ENCODE results near the gene KIF19.

KIF19 gene

GRCh38 chr17:74347646-74348045, 21.6 kb downstream of the KIF19 start:
- Histone ChIP-seq H2BK15ac (ENCODE audit: low read length) (peak overlapping the region; percentile 56), H3K4me2 (ENCODE audit: insufficient read depth, low read length, poor library complexity, severe bottlenecking) (no peak overlapping the region), H3K79me1 (ENCODE audit: low read depth, low read length) (peaks cover 3% of the 10 kb centered on the region), H2AK5ac (ENCODE audit: low read depth, low read length) (peak overlapping the region; percentile 67), H3K4me1 (ENCODE audit: control insufficient read depth in 2 of 2, insufficient read depth in 1 of 2, low read depth in 1 of 2, low read length in 2 of 2) (peaks cover 0 to 7% of the 10 kb centered on the region in 2 donors), H3K36me3 (replicated peaks in 1 of 2; ENCODE audit: control insufficient read depth in 2 of 2, insufficient read depth in 2 of 2, low read length in 2 of 2) (no peaks in the 10 kb centered on the region), H3K9ac (ENCODE audit: low read depth, low read length, poor library complexity) (no peak overlapping the region), H3K23ac (ENCODE audit: low read depth, low read length, poor library complexity) (no peak overlapping the region), H3K4me3 (ENCODE audit: low read length in 2 of 2) (no peak overlapping the region), H3K14ac (ENCODE audit: low read length) (peak overlapping the region; percentile 64), H3K9me3 (replicated peaks in 1 of 2; ENCODE audit: control insufficient read depth in 2 of 2, insufficient read depth in 1 of 2, low read depth in 1 of 2, low read length in 2 of 2) (no peaks in the 10 kb centered on the region), H2AFZ (ENCODE audit: low read length) (no peak overlapping the region), H4K91ac (ENCODE audit: low read depth, low read length, poor library complexity) (no peak overlapping the region), H2BK12ac (ENCODE audit: low read length) (no peak overlapping the region), H2BK5ac (ENCODE audit: low read length) (no peak overlapping the region), H4K8ac (ENCODE audit: low read depth, low read length) (no peak overlapping the region), H3K4ac (ENCODE audit: low read length) (no peak overlapping the region), H3K18ac (ENCODE audit: low read length) (peak overlapping the region; percentile 40), H3K27ac (replicated peaks; ENCODE audit: low read length) (no peak overlapping the region), H2BK120ac (ENCODE audit: low read depth, low read length) (no peak overlapping the region), H3K27me3 (ENCODE audit: control insufficient read depth in 3 of 3, insufficient read depth in 3 of 3, low read depth in 1 of 3, low read length in 3 of 3) (peaks cover 2 to 86% (median 19%) of the 10 kb centered on the region in 3 experiments)
- no peak for DNase-seq (ENCODE audit: low spot score)
- no CpG with 5 or more reads among the region's 14 CpGs for WGBS, 2 donors (ENCODE audit: extremely low coverage in 2 of 2, insufficient read length in 2 of 2, insufficient replicate concordance in 1 of 2)

- no peak overlapping the region for H3K14ac ChIP-seq (ENCODE audit: low read length)
- no peak overlapping the region for H2BK120ac ChIP-seq (ENCODE audit: low read depth, low read length)
- WGBS, 2 donors (ENCODE audit: extremely low coverage in 2 of 2, insufficient read length in 2 of 2, insufficient replicate concordance in 1 of 2), result no CpG with 5 or more reads among the region's 19 CpGs
- H4K8ac ChIP-seq (ENCODE audit: low read depth, low read length), result no peak overlapping the region
- H2BK5ac ChIP-seq (ENCODE audit: low read length), result peak overlapping the region; percentile 20
- peak overlapping the region; percentile 75 for H4K91ac ChIP-seq (ENCODE audit: low read depth, low read length, poor library complexity)
- H2BK12ac ChIP-seq (ENCODE audit: low read length), result peak overlapping the region; percentile 73
- H2BK15ac ChIP-seq (ENCODE audit: low read length), result peak overlapping the region; percentile 84
- no peaks in the 10 kb centered on the region for H3K36me3 ChIP-seq (replicated peaks in 1 of 2; ENCODE audit: control insufficient read depth in 2 of 2, insufficient read depth in 2 of 2, low read length in 2 of 2)
- no peak overlapping the region for H3K4ac ChIP-seq (ENCODE audit: low read length)
- peak overlapping the region; percentile 37 for H3K23ac ChIP-seq (ENCODE audit: low read depth, low read length, poor library complexity)
- H3K27ac ChIP-seq (replicated peaks; ENCODE audit: low read length), result no peak overlapping the region
- DNase-seq (ENCODE audit: low spot score), result no peak
- H2AFZ ChIP-seq (ENCODE audit: low read length), result no peak overlapping the region
- peak overlapping the region; percentile 49 for H2AK5ac ChIP-seq (ENCODE audit: low read depth, low read length)
- H3K18ac ChIP-seq (ENCODE audit: low read length), result peak overlapping the region; percentile 67
- no peak overlapping the region for H3K4me2 ChIP-seq (ENCODE audit: insufficient read depth, low read length, poor library complexity, severe bottlenecking)
- no peaks in the 10 kb centered on the region for H3K79me1 ChIP-seq (ENCODE audit: low read depth, low read length)
- H3K27me3 ChIP-seq (ENCODE audit: control insufficient read depth in 3 of 3, insufficient read depth in 3 of 3, low read depth in 1 of 3, low read length in 3 of 3), result peaks cover 4 to 89% (median 30%) of the 10 kb centered on the region in 3 experiments
- H3K4me1 ChIP-seq (ENCODE audit: control insufficient read depth in 2 of 2, insufficient read depth in 1 of 2, low read depth in 1 of 2, low read length in 2 of 2), result peaks cover 0 to 9% of the 10 kb centered on the region in 2 donors
- peak overlapping the region; percentile 65 for H3K9ac ChIP-seq (ENCODE audit: low read depth, low read length, poor library complexity)
- peak overlapping the region in 1 of 2 donors; percentile 42 for H3K4me3 ChIP-seq (ENCODE audit: low read length in 2 of 2)
- H3K9me3 ChIP-seq (replicated peaks in 1 of 2; ENCODE audit: control insufficient read depth in 2 of 2, insufficient read depth in 1 of 2, low read depth in 1 of 2, low read length in 2 of 2), result no peaks in the 10 kb centered on the region
Measured at GRCh38 chr17:74349120-74349519, 23.1 kb downstream of the KIF19 start.

- WGBS, 2 donors (ENCODE audit: extremely low coverage in 2 of 2, insufficient read length in 2 of 2, insufficient replicate concordance in 1 of 2), result no CpG with 5 or more reads among the region's 20 CpGs
- DNase-seq (ENCODE audit: low spot score), result no peak
Measured at GRCh38 chr17:74350486-74350885, 24.5 kb downstream of the KIF19 start.

GRCh38 chr17:74351552-74352210, 25.7 kb downstream of the KIF19 start:
- Histone ChIP-seq H3K4me1 (ENCODE audit: control insufficient read depth in 2 of 2, insufficient read depth in 1 of 2, low read depth in 1 of 2, low read length in 2 of 2) (peaks cover 0 to 11% of the 10 kb centered on the region in 2 donors), H2BK12ac (ENCODE audit: low read length) (no peak overlapping the region), H2BK15ac (ENCODE audit: low read length) (peak overlapping the region; percentile 46), H2BK5ac (ENCODE audit: low read length) (peak overlapping the region; percentile 44), H3K23ac (ENCODE audit: low read depth, low read length, poor library complexity) (peak overlapping the region; percentile 89), H3K18ac (ENCODE audit: low read length) (peak overlapping the region; percentile 95), H2AK5ac (ENCODE audit: low read depth, low read length) (peak overlapping the region; percentile 6), H4K91ac (ENCODE audit: low read depth, low read length, poor library complexity) (no peak overlapping the region), H3K79me1 (ENCODE audit: low read depth, low read length) (no peaks in the 10 kb centered on the region), H4K8ac (ENCODE audit: low read depth, low read length) (no peak overlapping the region), H3K9ac (ENCODE audit: low read depth, low read length, poor library complexity) (peak overlapping the region; percentile 95), H3K27ac (replicated peaks; ENCODE audit: low read length) (no peak overlapping the region), H3K9me3 (replicated peaks in 1 of 2; ENCODE audit: control insufficient read depth in 2 of 2, insufficient read depth in 1 of 2, low read depth in 1 of 2, low read length in 2 of 2) (no peaks in the 10 kb centered on the region), H3K36me3 (replicated peaks in 1 of 2; ENCODE audit: control insufficient read depth in 2 of 2, insufficient read depth in 2 of 2, low read length in 2 of 2) (peaks cover 0 to 2% of the 10 kb centered on the region in 2 donors), H2AFZ (ENCODE audit: low read length) (peak overlapping the region; percentile 67), H3K4me3 (ENCODE audit: low read length in 2 of 2) (peak overlapping the region in 1 of 2 donors; percentile 55), H3K27me3 (ENCODE audit: control insufficient read depth in 3 of 3, insufficient read depth in 3 of 3, low read depth in 1 of 3, low read length in 3 of 3) (peaks cover 4 to 66% (median 32%) of the 10 kb centered on the region in 3 experiments), H3K14ac (ENCODE audit: low read length) (peak overlapping the region; percentile 85), H2BK120ac (ENCODE audit: low read depth, low read length) (no peak overlapping the region), H3K4me2 (ENCODE audit: insufficient read depth, low read length, poor library complexity, severe bottlenecking) (peak overlapping the region; percentile 48), H3K4ac (ENCODE audit: low read length) (peak overlapping the region; percentile 44)
- WGBS, 2 donors (ENCODE audit: extremely low coverage in 2 of 2, insufficient read length in 2 of 2, insufficient replicate concordance in 1 of 2), result no CpG with 5 or more reads among the region's 55 CpGs
- DNase-seq (ENCODE audit: low spot score), result peak; percentile 51

More at GRCh38 chr17:74350486-74350885, 24.5 kb downstream of the KIF19 start:
- Histone ChIP-seq H2BK12ac (ENCODE audit: low read length) (no peak overlapping the region), H4K8ac (ENCODE audit: low read depth, low read length) (peak overlapping the region; percentile 74), H2BK5ac (ENCODE audit: low read length) (no peak overlapping the region), H4K91ac (ENCODE audit: low read depth, low read length, poor library complexity) (peak overlapping the region; percentile 60), H3K27me3 (ENCODE audit: control insufficient read depth in 3 of 3, insufficient read depth in 3 of 3, low read depth in 1 of 3, low read length in 3 of 3) (peaks cover 4 to 76% (median 32%) of the 10 kb centered on the region in 3 experiments), H2BK15ac (ENCODE audit: low read length) (peak overlapping the region; percentile 77), H3K79me1 (ENCODE audit: low read depth, low read length) (no peaks in the 10 kb centered on the region), H3K4me3 (ENCODE audit: low read length in 2 of 2) (no peak overlapping the region), H2AK5ac (ENCODE audit: low read depth, low read length) (peak overlapping the region; percentile 23), H3K9ac (ENCODE audit: low read depth, low read length, poor library complexity) (no peak overlapping the region), H3K4me1 (ENCODE audit: control insufficient read depth in 2 of 2, insufficient read depth in 1 of 2, low read depth in 1 of 2, low read length in 2 of 2) (peaks cover 0 to 11% of the 10 kb centered on the region in 2 donors), H3K4ac (ENCODE audit: low read length) (no peak overlapping the region), H3K27ac (replicated peaks; ENCODE audit: low read length) (no peak overlapping the region), H3K14ac (ENCODE audit: low read length) (peak overlapping the region; percentile 79), H3K4me2 (ENCODE audit: insufficient read depth, low read length, poor library complexity, severe bottlenecking) (no peak overlapping the region), H3K23ac (ENCODE audit: low read depth, low read length, poor library complexity) (peak overlapping the region; percentile 86), H3K9me3 (replicated peaks in 1 of 2; ENCODE audit: control insufficient read depth in 2 of 2, insufficient read depth in 1 of 2, low read depth in 1 of 2, low read length in 2 of 2) (no peaks in the 10 kb centered on the region), H3K18ac (ENCODE audit: low read length) (peak overlapping the region; percentile 70), H2AFZ (ENCODE audit: low read length) (no peak overlapping the region), H2BK120ac (ENCODE audit: low read depth, low read length) (no peak overlapping the region), H3K36me3 (replicated peaks in 1 of 2; ENCODE audit: control insufficient read depth in 2 of 2, insufficient read depth in 2 of 2, low read length in 2 of 2) (no peaks in the 10 kb centered on the region)
